IMR-90 (cell line): ENCODE data around the gene GMPR. TPM values are rescaled to one million over a fixed set of nuclear protein-coding genes. Genes with fewer than 3 reads are reported as not detected.

Source experiments
- ATAC-seq: fragments of 200-7000 bp; cut with Tn5 transposase; 2 replicates; pipeline ENCODE4 v1.9.1; 2020; ENCODE audit warnings: low read depth, mild to moderate bottlenecking, moderate library complexity
- BruUV-seq: library from RNA; stranded (reverse); fragments of 400-500 nt; replicated peaks from 2 replicates; lab custom pipeline; 2021; lab: Mats Ljungman, UMichigan
- CTCF ChIA-PET: fragments of 300-600 bp; formaldehyde crosslinking; extraction: SDS; loops from one replicate; lab custom pipeline; 2021; ENCODE audit warnings: antibody characterized with exemption; lab: Yijun Ruan, JAX
- POLR2A ChIA-PET: fragments of 300-600 bp; sonication (Branson Sonifier 250); formaldehyde crosslinking; loops from one replicate; lab custom pipeline; 2022; ENCODE audit warnings: antibody characterized with exemption; ENCODE audit not compliant: unreplicated experiment; lab: Charles Lee
- DNase-seq: peaks from one replicate; pipeline ENCODE4 v3.0.0; 2013
- H2AFZ ChIP-seq: replicated peaks from 2 replicates; pipeline ENCODE3; 2013; ENCODE audit warnings: low read length, mild to moderate bottlenecking; ENCODE audit not compliant: poor library complexity
- H2AK5ac ChIP-seq: 2 replicates; pipeline ENCODE4 v1.6.1; 2013; ENCODE audit warnings: low read depth, low read length, inconsistent platforms
- H2AK9ac ChIP-seq: replicated peaks from 2 replicates; pipeline ENCODE3; 2013; ENCODE audit warnings: mild to moderate bottlenecking, low read depth, low read length, moderate library complexity; ENCODE audit not compliant: poor library complexity
- H2BK120ac ChIP-seq: 2 replicates; pipeline ENCODE4 v1.6.1; 2013; ENCODE audit warnings: low read depth, low read length, inconsistent platforms
- H2BK15ac ChIP-seq: 3 replicates; pipeline ENCODE4 v1.6.1; 2013; ENCODE audit warnings: low read depth, low read length, inconsistent platforms
- H2BK20ac ChIP-seq: 2 replicates; pipeline ENCODE4 v1.6.1; 2013; ENCODE audit warnings: low read depth, mild to moderate bottlenecking, inconsistent platforms, low read length, moderate library complexity
- H2BK5ac ChIP-seq: 2 replicates; pipeline ENCODE4 v1.6.1; 2013; ENCODE audit warnings: mild to moderate bottlenecking, low read depth, low read length, inconsistent platforms; ENCODE audit not compliant: poor library complexity, severe bottlenecking
- H3K14ac ChIP-seq: replicated peaks from 2 replicates; pipeline ENCODE4 v1.6.1; 2013; ENCODE audit warnings: low read depth, low read length, inconsistent platforms
- H3K18ac ChIP-seq: 2 replicates; pipeline ENCODE4 v1.6.1; 2013; ENCODE audit warnings: low read depth, low read length, control low read depth
- H3K23ac ChIP-seq: 2 replicates; pipeline ENCODE4 v1.6.1; 2013; ENCODE audit warnings: low read depth, low read length, inconsistent platforms
- H3K27ac ChIP-seq: 2 replicates; pipeline ENCODE4 v1.5.1; 2013; ENCODE audit warnings: mild to moderate bottlenecking, control low read depth, low read length; ENCODE audit not compliant: insufficient read depth
- H3K27me3 ChIP-seq: 2 replicates; pipeline ENCODE4 v1.6.1; 2013; ENCODE audit warnings: low read length; ENCODE audit not compliant: control insufficient read depth, insufficient read depth
- H3K36me3 ChIP-seq: 2 replicates; pipeline ENCODE4 v1.6.1; 2013; ENCODE audit warnings: low read length, mixed read lengths; ENCODE audit not compliant: control insufficient read depth, insufficient read depth
- H3K4ac ChIP-seq: 2 replicates; pipeline ENCODE4 v1.6.1; 2013; ENCODE audit warnings: low read depth, low read length, inconsistent platforms
- H3K4me1 ChIP-seq: 2 replicates; pipeline ENCODE4 v1.6.1; 2013; ENCODE audit warnings: low read length, mixed read lengths; ENCODE audit not compliant: control insufficient read depth, insufficient read depth
- H3K4me2 ChIP-seq: 2 replicates; pipeline ENCODE4 v1.6.1; 2013; ENCODE audit warnings: low read depth, mild to moderate bottlenecking, control low read depth, low read length, moderate library complexity
- H3K4me3 ChIP-seq: 2 replicates; pipeline ENCODE4 v1.5.1; 2013; ENCODE audit warnings: low read depth, mild to moderate bottlenecking, control low read depth, low read length, moderate library complexity; ENCODE audit not compliant: insufficient read depth
- H3K56ac ChIP-seq: 2 replicates; pipeline ENCODE4 v1.6.1; 2013; ENCODE audit warnings: low read length, inconsistent platforms; ENCODE audit not compliant: insufficient read depth; ENCODE audit errors: extremely low read depth
- H3K79me1 ChIP-seq, 2 experiments: 2 replicates each; pipeline ENCODE4 v1.6.1; 2013; ENCODE audit warnings: low read length in 2 of 2, inconsistent platforms in 1 of 2, low read depth in 1 of 2
- H3K9ac ChIP-seq: 2 replicates; pipeline ENCODE4 v1.6.1; 2013; ENCODE audit warnings: low read depth, low read length, control low read depth
- H3K9me1 ChIP-seq: 2 replicates; pipeline ENCODE4 v1.6.1; 2013; ENCODE audit warnings: low read length, inconsistent platforms; ENCODE audit not compliant: insufficient read depth
- H3K9me3 ChIP-seq: 2 replicates; pipeline ENCODE4 v1.6.1; 2013; ENCODE audit warnings: low read length; ENCODE audit not compliant: control insufficient read depth, insufficient read depth
- H4K20me1 ChIP-seq: 2 replicates; pipeline ENCODE4 v1.6.1; 2013; ENCODE audit warnings: low read length, inconsistent platforms; ENCODE audit not compliant: insufficient read depth
- H4K5ac ChIP-seq: 2 replicates; pipeline ENCODE4 v1.6.1; 2013; ENCODE audit warnings: mild to moderate bottlenecking, low read depth, low read length, control low read depth
- H4K8ac ChIP-seq, 2 experiments: 2 replicates each; pipeline ENCODE4 v1.6.1; 2013; ENCODE audit warnings: low read depth in 2 of 2, low read length in 2 of 2, control low read depth in 1 of 2, inconsistent platforms in 1 of 2
- H4K91ac ChIP-seq: 2 replicates; pipeline ENCODE4 v1.6.1; 2013; ENCODE audit warnings: low read depth, low read length, inconsistent platforms; ENCODE audit not compliant: insufficient read depth
- CEBPB ChIP-seq: IDR thresholded peaks from 2 replicates; pipeline ENCODE4 v1.6.1; 2012; ENCODE audit warnings: low read depth, low read length, improper control_type of control experiment
- FOS ChIP-seq: fragments of 150-350 bp; IDR thresholded peaks from 2 replicates; pipeline ENCODE4 v1.6.1; 2016; ENCODE audit warnings: low read depth, low read length
- MAFK ChIP-seq: IDR thresholded peaks from 2 replicates; pipeline ENCODE4 v1.6.1; 2012; ENCODE audit warnings: low read depth, low read length, improper control_type of control experiment
- MXI1 ChIP-seq: IDR thresholded peaks from 2 replicates; pipeline ENCODE4 v1.6.1; 2012; ENCODE audit warnings: low read depth, mild to moderate bottlenecking, low read length, moderate library complexity, borderline replicate concordance
- NFE2L2 ChIP-seq: fragments of 150-350 bp; IDR thresholded peaks from 2 replicates; pipeline ENCODE4 v1.6.1; 2016; ENCODE audit warnings: low read depth, mild to moderate bottlenecking, low read length
- POLR2A ChIP-seq: IDR thresholded peaks from 2 replicates; pipeline ENCODE4 v1.6.1; 2012; ENCODE audit warnings: mild to moderate bottlenecking, low read depth, low read length
- RAD21 ChIP-seq: IDR thresholded peaks from 2 replicates; pipeline ENCODE4 v1.6.1; 2012; ENCODE audit warnings: low read length, improper control_type of control experiment
- RCOR1 ChIP-seq: IDR thresholded peaks from 2 replicates; pipeline ENCODE4 v1.6.1; 2012; ENCODE audit warnings: mild to moderate bottlenecking, low read length, improper control_type of control experiment; ENCODE audit not compliant: insufficient replicate concordance
- RFX5 ChIP-seq: IDR thresholded peaks from 2 replicates; pipeline ENCODE4 v1.8.0; 2012; ENCODE audit warnings: low read depth, mild to moderate bottlenecking, low read length, moderate library complexity
- SMC3 ChIP-seq: fragments of 150-350 bp; IDR thresholded peaks from 2 replicates; pipeline ENCODE4 v1.6.1; 2016; ENCODE audit warnings: low read depth, mild to moderate bottlenecking, antibody characterized with exemption, low read length, moderate library complexity
- WGBS, 2 experiments: methylation state at CpG; one replicate each; pipeline versions ENCODE4 v1.1.5 to v1.1.7; 2013; ENCODE audit warnings: missing lambda C conversion rate in 2 of 2; ENCODE audit not compliant: insufficient read length in 1 of 2; ENCODE audit errors: extremely low coverage in 2 of 2; 5-methylcytosine and 5-hydroxymethylcytosine counted together
- dilution Hi-C: fragments of 300-500 bp; cut with HindIII; formaldehyde crosslinking; loops from one replicate; pipeline ENCODE4 v1.14.3; 2018; ENCODE audit warnings: low sequenced_read_pairs; ENCODE audit not compliant: unreplicated experiment
- in situ Hi-C: fragments of 300-500 bp; cut with MboI; formaldehyde crosslinking; loops from 3 replicates; pipeline ENCODE4 v1.14.3; 2019; ENCODE audit warnings: low sequenced_read_pairs, inconsistent platforms, mixed read lengths
- intact Hi-C: fragments of 100-400 bp; cut with micrococcal nuclease; formaldehyde crosslinking; loops from 2 replicates; pipeline ENCODE4 v1.10.0; 2022
- polyA plus RNA-seq, 3 experiments: library from polyadenylated mRNA; depleted of rRNA; stranded (reverse); fragments of >200 nt; gene quantifications; 2 replicates each; pipeline ENCODE4 v1.2.3, GENCODE V29; 2012; ENCODE audit warnings: low replicate concordance in 1 of 3
- total RNA-seq: library from RNA; depleted of rRNA; stranded (reverse); fragments of >200 nt; gene quantifications from 2 replicates; pipeline ENCODE4 v1.2.3, GENCODE V29; 2012
- TF ChIP-seq, protein P1 (sequence below): conservative IDR thresholded peaks from 2 replicates; pipeline ENCODE4 v1.5.1; 2012; ENCODE audit warnings: mild to moderate bottlenecking, low read depth, low read length, improper control_type of control experiment
- TF ChIP-seq, protein P2 (sequence below): fragments of 150-350 bp; IDR thresholded peaks from 2 replicates; pipeline ENCODE4 v1.6.1; 2017; ENCODE audit warnings: mild to moderate bottlenecking, antibody characterized with exemption, low read length, low read depth
- TF ChIP-seq, protein P3 (sequence below): fragments of 150-350 bp; IDR thresholded peaks from 2 replicates; pipeline ENCODE4 v1.6.1; 2016; ENCODE audit warnings: low read depth, mild to moderate bottlenecking, low read length, moderate library complexity, borderline replicate concordance

The GMPR gene
- total and polyA plus RNA-seq, 2 of the 4 experiments (the other 2 are of a cell fraction), result 6.3 to 8.6 TPM

DNA sequence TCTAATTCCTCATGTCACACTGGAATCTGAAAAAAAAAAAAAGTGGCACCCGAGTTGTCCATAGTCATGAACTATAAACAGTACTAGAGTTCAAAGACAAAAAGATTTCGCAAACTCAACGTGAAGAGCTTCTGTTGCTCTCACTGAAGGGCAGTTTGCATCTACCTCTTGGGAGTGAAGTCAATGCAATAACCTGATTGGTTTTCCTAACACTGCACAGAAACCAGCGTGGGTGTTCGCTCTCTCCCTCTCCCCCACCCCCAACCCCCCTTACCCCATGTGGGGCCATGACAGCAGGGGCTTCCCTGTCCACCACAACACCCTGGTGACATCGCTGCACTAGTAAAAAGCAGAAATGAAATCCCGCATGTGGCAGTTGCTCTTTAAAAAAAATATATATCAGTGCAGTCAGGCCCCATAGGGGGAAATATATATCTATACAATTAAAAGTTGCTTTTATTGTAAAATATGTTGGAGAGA, 66.9 kb downstream of the GMPR start (continued):
- TF ChIP-seq, protein P1, sequence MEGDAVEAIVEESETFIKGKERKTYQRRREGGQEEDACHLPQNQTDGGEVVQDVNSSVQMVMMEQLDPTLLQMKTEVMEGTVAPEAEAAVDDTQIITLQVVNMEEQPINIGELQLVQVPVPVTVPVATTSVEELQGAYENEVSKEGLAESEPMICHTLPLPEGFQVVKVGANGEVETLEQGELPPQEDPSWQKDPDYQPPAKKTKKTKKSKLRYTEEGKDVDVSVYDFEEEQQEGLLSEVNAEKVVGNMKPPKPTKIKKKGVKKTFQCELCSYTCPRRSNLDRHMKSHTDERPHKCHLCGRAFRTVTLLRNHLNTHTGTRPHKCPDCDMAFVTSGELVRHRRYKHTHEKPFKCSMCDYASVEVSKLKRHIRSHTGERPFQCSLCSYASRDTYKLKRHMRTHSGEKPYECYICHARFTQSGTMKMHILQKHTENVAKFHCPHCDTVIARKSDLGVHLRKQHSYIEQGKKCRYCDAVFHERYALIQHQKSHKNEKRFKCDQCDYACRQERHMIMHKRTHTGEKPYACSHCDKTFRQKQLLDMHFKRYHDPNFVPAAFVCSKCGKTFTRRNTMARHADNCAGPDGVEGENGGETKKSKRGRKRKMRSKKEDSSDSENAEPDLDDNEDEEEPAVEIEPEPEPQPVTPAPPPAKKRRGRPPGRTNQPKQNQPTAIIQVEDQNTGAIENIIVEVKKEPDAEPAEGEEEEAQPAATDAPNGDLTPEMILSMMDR, result no peak
- TF ChIP-seq CEBPB, result no peak
- TF ChIP-seq, protein P2, sequence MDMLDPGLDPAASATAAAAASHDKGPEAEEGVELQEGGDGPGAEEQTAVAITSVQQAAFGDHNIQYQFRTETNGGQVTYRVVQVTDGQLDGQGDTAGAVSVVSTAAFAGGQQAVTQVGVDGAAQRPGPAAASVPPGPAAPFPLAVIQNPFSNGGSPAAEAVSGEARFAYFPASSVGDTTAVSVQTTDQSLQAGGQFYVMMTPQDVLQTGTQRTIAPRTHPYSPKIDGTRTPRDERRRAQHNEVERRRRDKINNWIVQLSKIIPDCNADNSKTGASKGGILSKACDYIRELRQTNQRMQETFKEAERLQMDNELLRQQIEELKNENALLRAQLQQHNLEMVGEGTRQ, result no peak

DNA sequence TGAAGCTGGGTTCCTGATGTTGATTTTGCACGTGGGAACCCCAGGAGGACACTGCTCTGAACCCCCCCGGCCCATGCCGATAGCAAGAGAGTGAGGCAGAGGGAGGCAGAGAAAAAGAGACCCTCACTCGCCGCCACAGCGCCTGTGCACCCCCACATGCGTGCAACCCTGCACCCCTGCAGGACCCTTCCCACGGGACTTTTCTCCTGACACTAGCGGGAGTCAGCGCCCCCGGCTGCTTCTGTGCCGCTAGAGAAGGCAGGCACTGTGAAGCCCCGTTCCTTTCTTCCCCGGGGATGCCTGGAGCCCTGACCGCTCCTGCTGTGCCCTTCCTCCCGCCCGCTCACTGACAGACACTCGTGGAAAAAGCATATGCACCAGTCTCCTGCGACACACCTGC, 67.4 kb downstream of the GMPR start:
- H2BK20ac ChIP-seq, result no peak overlapping the region
- POLR2A ChIA-PET, result no interaction called here
- H4K91ac ChIP-seq, result no peak overlapping the region
- intact Hi-C loops, result no loop called here
- ATAC-seq (no peak), DNase-seq (no peak)
- no peak overlapping the region for H4K5ac ChIP-seq
- H3K4me1 ChIP-seq, result no peaks in the 10 kb centered on the region
- H3K9me3 ChIP-seq, result no peaks in the 10 kb centered on the region
- H3K9ac ChIP-seq, result no peak overlapping the region
- dilution Hi-C loops, result no loop called here
- H2AFZ ChIP-seq, result no peak overlapping the region
- CTCF ChIA-PET, result interaction anchor here (0.6 to 0.7 kb wide), 2 partner anchors 77 to 244 kb away, joined by 3 to 5 read pairs; no protein-coding TSS in a partner anchor
- H3K4ac ChIP-seq, result no peak overlapping the region
- BruUV-seq, result no TSS peak
- H4K20me1 ChIP-seq, result no peaks in the 10 kb centered on the region
- in situ Hi-C loops, result no loop called here
- H2AK9ac ChIP-seq, result no peak overlapping the region
- no peak overlapping the region for H2BK120ac ChIP-seq
- H2BK5ac ChIP-seq, result no peak overlapping the region
- no peak overlapping the region for H3K23ac ChIP-seq
- no peak overlapping the region for H3K14ac ChIP-seq
- H3K4me2 ChIP-seq, result no peak overlapping the region
- H3K18ac ChIP-seq, result no peak overlapping the region
- H4K8ac ChIP-seq, result no peak overlapping the region
- H3K27me3 ChIP-seq, result no peaks in the 10 kb centered on the region
- H3K9me1 ChIP-seq, result no peaks in the 10 kb centered on the region
- no peak overlapping the region for H2BK15ac ChIP-seq
- H3K36me3 ChIP-seq, result peaks cover 25% of the 10 kb centered on the region
- no peak overlapping the region for H2AK5ac ChIP-seq
- no peak overlapping the region for H3K56ac ChIP-seq
- no peak overlapping the region for H3K4me3 ChIP-seq
- WGBS, 2 experiments, result 40% methylated on average over 3 of the region's 19 CpGs; no CpG with 5 or more reads in 1 of the 2 experiments
- no peak overlapping the region for H3K27ac ChIP-seq
- H3K79me1 ChIP-seq, result no peaks in the 10 kb centered on the region
- no peak for TF ChIP-seq RCOR1
- no peak for TF ChIP-seq MAFK
- TF ChIP-seq RAD21, result no peak
- TF ChIP-seq CEBPB, result no peak
- no peak for TF ChIP-seq RFX5
- TF ChIP-seq POLR2A, result no peak
- TF ChIP-seq FOS, result no peak
- TF ChIP-seq SMC3, result no peak
- TF ChIP-seq, protein P3, sequence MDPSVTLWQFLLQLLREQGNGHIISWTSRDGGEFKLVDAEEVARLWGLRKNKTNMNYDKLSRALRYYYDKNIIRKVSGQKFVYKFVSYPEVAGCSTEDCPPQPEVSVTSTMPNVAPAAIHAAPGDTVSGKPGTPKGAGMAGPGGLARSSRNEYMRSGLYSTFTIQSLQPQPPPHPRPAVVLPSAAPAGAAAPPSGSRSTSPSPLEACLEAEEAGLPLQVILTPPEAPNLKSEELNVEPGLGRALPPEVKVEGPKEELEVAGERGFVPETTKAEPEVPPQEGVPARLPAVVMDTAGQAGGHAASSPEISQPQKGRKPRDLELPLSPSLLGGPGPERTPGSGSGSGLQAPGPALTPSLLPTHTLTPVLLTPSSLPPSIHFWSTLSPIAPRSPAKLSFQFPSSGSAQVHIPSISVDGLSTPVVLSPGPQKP, result no peak
- no peak for TF ChIP-seq MXI1
- no peak for TF ChIP-seq NFE2L2
- TF ChIP-seq, protein P2, result no peak
